ENCODE data around the gene NEU1.
A peak's percentile ranks its signal among the peaks of the same experiment; 100 is the strongest.
"Not testable (repeated sequence)": the region's sequence is repeated elsewhere in the genome, so short reads cannot be mapped to it uniquely, and the experiment has no call there.

Gene NEU1

GRCh38 chr6:31817133-31817928 lies 45.3 kb downstream of the NEU1 start:
- peak; percentile 60 for DNase-seq
- peaks cover 68% of the 10 kb centered on the region for H3K4me1 Mint-ChIP-seq (ENCODE audit: low read depth)
- peak overlapping the region; percentile 89 for H3K27ac Mint-ChIP-seq
- H3K27me3 Mint-ChIP-seq, H3K9me3 Mint-ChIP-seq: not testable (repeated sequence)
- H3K36me3 Mint-ChIP-seq (ENCODE audit: low read depth) = peaks cover 14% of the 10 kb centered on the region
- peak overlapping the region; percentile 84 for H3K4me3 Mint-ChIP-seq

- H3K9me3 Mint-ChIP-seq = no peaks in the 10 kb centered on the region
- peak; percentile 76 for DNase-seq
- peak within 1 kb of the TSS; percentile 98 for H3K27ac Mint-ChIP-seq
- no peaks in the 10 kb centered on the region for H3K27me3 Mint-ChIP-seq
- peak within 1 kb of the TSS; percentile 83 for H3K4me3 Mint-ChIP-seq
- H3K36me3 Mint-ChIP-seq (ENCODE audit: low read depth) = peaks cover 19% of the 10 kb centered on the region
- H3K4me1 Mint-ChIP-seq (ENCODE audit: low read depth) = peaks cover 66% of the 10 kb centered on the region
Observed at GRCh38 chr6:31815025-31815838, 47.4 kb downstream of the NEU1 start, which contains the start of the genes HSPA1A and HSPA1L. HSPA1A (plus strand) TSS chr6:31815543; CDS start chr6:31815757, 214 bp downstream. HSPA1L (minus strand) TSS chr6:31815283; CDS start chr6:31811972, 3,311 bp downstream.

- Mint-ChIP-seq H3K27ac (peak overlapping the region; percentile 95), H3K36me3 (ENCODE audit: low read depth) (peaks cover 23% of the 10 kb centered on the region), H3K4me1 (ENCODE audit: low read depth) (peaks cover 61% of the 10 kb centered on the region), H3K9me3 (no peaks in the 10 kb centered on the region), H3K4me3 (peak overlapping the region; percentile 83), H3K27me3 (no peaks in the 10 kb centered on the region)
- peak; percentile 70 for DNase-seq
Observed at GRCh38 chr6:31814677-31815024, 48.0 kb downstream of the NEU1 start.

GRCh38 chr6:31813465-31813849 lies 49.2 kb downstream of the NEU1 start:
- H3K27me3 Mint-ChIP-seq = no peaks in the 10 kb centered on the region

GRCh38 chr6:31811645-31812044 lies 51.0 kb downstream of the NEU1 start:
- no peaks in the 10 kb centered on the region for H3K9me3 Mint-ChIP-seq
- H3K36me3 Mint-ChIP-seq (ENCODE audit: low read depth) = peaks cover 12% of the 10 kb centered on the region
- peak overlapping the region; percentile 69 for H3K4me3 Mint-ChIP-seq
- peak overlapping the region; percentile 98 for H3K27ac Mint-ChIP-seq
- DNase-seq = no peak
- H3K27me3 Mint-ChIP-seq = no peaks in the 10 kb centered on the region
- H3K4me1 Mint-ChIP-seq (ENCODE audit: low read depth) = peaks cover 45% of the 10 kb centered on the region

More at GRCh38 chr6:31813465-31813849, 49.2 kb downstream of the NEU1 start:
- Mint-ChIP-seq H3K4me3 (peak overlapping the region; percentile 69), H3K27ac (peak overlapping the region; percentile 98), H3K36me3 (ENCODE audit: low read depth) (peaks cover 19% of the 10 kb centered on the region), H3K9me3 (no peaks in the 10 kb centered on the region), H3K4me1 (ENCODE audit: low read depth) (peaks cover 55% of the 10 kb centered on the region)
- DNase-seq = no peak

- H3K4me3 Mint-ChIP-seq, H3K27me3 Mint-ChIP-seq, H3K9me3 Mint-ChIP-seq, H3K27ac Mint-ChIP-seq, DNase-seq: not testable (repeated sequence)
- Mint-ChIP-seq H3K36me3 (ENCODE audit: low read depth) (peaks cover 39% of the 10 kb centered on the region), H3K4me1 (ENCODE audit: low read depth) (peaks cover 44% of the 10 kb centered on the region)
Observed at GRCh38 chr6:31808599-31808998, 54.0 kb downstream of the NEU1 start.
